Measurements from ENCODE around the gene PSMD3. TPM values are rescaled to one million over a fixed set of nuclear protein-coding genes. Genes with fewer than 3 reads are reported as not detected.

Gene PSMD3
- total RNA-seq, 1 donor from 2014 or later, result 79.3 TPM

- no peaks in the 10 kb centered on the region for H3K4me1 ChIP-seq
- H3K27ac ChIP-seq, result no peak overlapping the region
- intact Hi-C loops (cut with DNase I), result no loop called here
- ATAC-seq (no peak), DNase-seq (no peak)
- H3K4me3 ChIP-seq, result no peak overlapping the region
- no peaks in the 10 kb centered on the region for H3K9me3 ChIP-seq
- H3K27me3 ChIP-seq (ENCODE audit: low read depth), result no peaks in the 10 kb centered on the region
- no peaks in the 10 kb centered on the region for H3K36me3 ChIP-seq
- TF ChIP-seq CTCF (IDR thresholded peaks at IDR 0.05), result no peak
These were observed 11.2 kb upstream of the PSMD3 start for GRCh38 chr17:39969375-39969774.

- no peak overlapping the region for H3K4me3 ChIP-seq
- DNase-seq (no peak), ATAC-seq (no peak)
- no peak for TF ChIP-seq CTCF (IDR thresholded peaks at IDR 0.05)
- H3K27ac ChIP-seq, result no peak overlapping the region
- intact Hi-C loops (cut with DNase I), result no loop called here
- no peaks in the 10 kb centered on the region for H3K4me1 ChIP-seq
- H3K27me3 ChIP-seq (ENCODE audit: low read depth), result no peaks in the 10 kb centered on the region
- no peaks in the 10 kb centered on the region for H3K36me3 ChIP-seq
- no peaks in the 10 kb centered on the region for H3K9me3 ChIP-seq
These were observed 10.4 kb upstream of the PSMD3 start for GRCh38 chr17:39970157-39970692.

- intact Hi-C loops (cut with DNase I), result no loop called here
- Histone ChIP-seq H3K36me3 (no peaks in the 10 kb centered on the region), H3K4me1 (no peaks in the 10 kb centered on the region), H3K27ac (no peak overlapping the region), H3K4me3 (no peak overlapping the region), H3K27me3 (ENCODE audit: low read depth) (no peaks in the 10 kb centered on the region), H3K9me3 (no peaks in the 10 kb centered on the region)
- DNase-seq (no peak), ATAC-seq (no peak)
- TF ChIP-seq CTCF (IDR thresholded peaks at IDR 0.05), result no peak
These were observed 9.5 kb upstream of the PSMD3 start for GRCh38 chr17:39971076-39971603.

GRCh38 chr17:39972271-39972670 is 8.3 kb upstream of the PSMD3 start:
- Histone ChIP-seq H3K4me3 (no peak overlapping the region), H3K36me3 (no peaks in the 10 kb centered on the region), H3K27ac (no peak overlapping the region), H3K4me1 (no peaks in the 10 kb centered on the region), H3K9me3 (no peaks in the 10 kb centered on the region), H3K27me3 (ENCODE audit: low read depth) (no peaks in the 10 kb centered on the region)
- no peak for TF ChIP-seq CTCF (IDR thresholded peaks at IDR 0.05)
- ATAC-seq (peak in 1 of 2 donors; percentile 52), DNase-seq (no peak)
- intact Hi-C loops (cut with DNase I), result no loop called here

- intact Hi-C loops (cut with DNase I), result no loop called here
- no peak for TF ChIP-seq CTCF (IDR thresholded peaks at IDR 0.05)
- DNase-seq, result no peak
These were observed 7.1 kb upstream of the PSMD3 start for GRCh38 chr17:39973496-39973895.

More at GRCh38 chr17:39973496-39973895, 7.1 kb upstream of the PSMD3 start:
- no peak for ATAC-seq
- Histone ChIP-seq H3K27ac (no peak overlapping the region), H3K4me1 (no peaks in the 10 kb centered on the region), H3K4me3 (no peak overlapping the region), H3K27me3 (ENCODE audit: low read depth) (no peaks in the 10 kb centered on the region), H3K9me3 (no peaks in the 10 kb centered on the region), H3K36me3 (no peaks in the 10 kb centered on the region)

All from lower lobe of right lung (tissue), 2 donors.